Activated naive CD8-positive, alpha-beta T cell (primary cell): ENCODE data around the gene DAB2.
"Not testable (repeated sequence)": the region's sequence is repeated elsewhere in the genome, so short reads cannot be mapped to it uniquely, and the experiment has no call there.

ENCODE experiments used
- H3K27ac Mint-ChIP-seq: one replicate; pipeline ENCODE4 v1.8.0; 2021; ENCODE audit warnings: mixed read lengths
- H3K27me3 Mint-ChIP-seq: one replicate; pipeline ENCODE4 v1.8.0; 2021; ENCODE audit warnings: mixed read lengths
- H3K36me3 Mint-ChIP-seq: one replicate; pipeline ENCODE4 v1.8.0; 2021; ENCODE audit warnings: mixed read lengths
- H3K4me1 Mint-ChIP-seq: one replicate; pipeline ENCODE4 v1.8.0; 2021; ENCODE audit warnings: low read depth, mixed read lengths
- H3K4me3 Mint-ChIP-seq: one replicate; pipeline ENCODE4 v1.8.0; 2021; ENCODE audit warnings: mild to moderate bottlenecking, mixed read lengths
- H3K9me3 Mint-ChIP-seq: one replicate; pipeline ENCODE4 v1.8.0; 2021; ENCODE audit warnings: low read depth, mixed read lengths

DAB2 gene

DNA sequence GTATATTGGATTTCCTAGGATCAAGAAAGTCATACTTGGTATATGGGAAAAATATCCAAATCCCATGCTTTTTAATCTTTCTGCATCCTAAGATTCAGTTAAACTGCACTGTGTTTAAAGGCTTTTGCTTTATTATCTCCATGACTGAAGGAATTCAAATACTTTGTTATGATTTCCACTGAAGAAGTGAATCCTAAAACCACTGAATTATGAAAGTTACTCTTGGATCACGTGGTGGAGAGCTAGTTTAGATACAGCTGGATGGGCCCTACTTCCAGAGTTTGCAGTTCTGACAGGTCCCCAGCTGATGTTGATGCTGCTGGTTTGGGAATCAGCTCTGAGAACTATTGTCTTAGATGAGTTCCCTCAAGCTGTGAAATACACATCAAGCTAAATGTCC, 5.0 kb downstream of the DAB2 start:
- no peak overlapping the region for H3K27ac Mint-ChIP-seq
- H3K9me3 Mint-ChIP-seq, result no peaks in the 10 kb centered on the region
- H3K4me1 Mint-ChIP-seq, result peaks cover 3% of the 10 kb centered on the region
- no peak overlapping the region for H3K4me3 Mint-ChIP-seq
- H3K36me3 Mint-ChIP-seq, result no peaks in the 10 kb centered on the region
- peaks cover 5% of the 10 kb centered on the region for H3K27me3 Mint-ChIP-seq

DNA sequence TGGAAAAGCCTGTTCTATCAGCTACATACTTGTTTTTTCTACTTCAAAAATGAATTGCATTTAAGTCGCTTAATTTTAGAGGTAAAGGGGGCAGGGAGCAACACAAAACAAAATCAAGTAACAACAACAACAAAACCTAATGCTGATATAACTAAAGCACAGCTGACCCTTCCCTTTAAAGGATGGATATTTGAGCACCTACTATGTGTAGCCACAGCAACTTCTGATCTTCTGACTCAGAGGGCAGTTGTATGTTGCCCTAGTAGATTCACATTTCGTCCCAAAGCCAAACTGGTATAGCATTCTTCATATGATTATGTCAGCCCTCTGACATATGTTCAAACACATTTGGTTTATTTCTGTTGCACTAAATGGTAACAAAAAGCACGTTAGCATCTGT, 6.8 kb downstream of the DAB2 start:
- no peak overlapping the region for H3K27ac Mint-ChIP-seq
- no peaks in the 10 kb centered on the region for H3K9me3 Mint-ChIP-seq
- peaks cover 5% of the 10 kb centered on the region for H3K27me3 Mint-ChIP-seq
- no peak overlapping the region for H3K4me3 Mint-ChIP-seq
- H3K36me3 Mint-ChIP-seq, result no peaks in the 10 kb centered on the region
- no peaks in the 10 kb centered on the region for H3K4me1 Mint-ChIP-seq

DNA sequence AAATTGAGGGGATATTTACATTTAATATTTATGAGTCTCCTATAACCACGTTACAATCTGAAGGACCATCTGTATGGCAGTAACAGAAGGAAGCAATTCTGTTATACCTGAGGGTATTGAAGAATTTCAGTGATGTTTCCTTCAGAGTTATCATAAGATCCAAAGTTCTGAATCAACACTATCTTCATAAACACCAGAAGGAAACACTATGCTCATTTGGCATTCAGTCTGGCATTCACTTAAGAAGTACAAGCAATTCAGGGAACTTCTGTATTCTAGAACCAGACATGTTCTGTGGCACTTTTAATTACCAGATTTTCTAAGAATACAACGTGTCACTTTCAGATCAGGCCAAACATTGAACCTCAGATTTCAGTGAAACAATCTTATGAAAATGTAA, 9.6 kb downstream of the DAB2 start:
- Mint-ChIP-seq H3K36me3 (no peaks in the 10 kb centered on the region), H3K27ac (no peak overlapping the region), H3K27me3 (peaks cover 5% of the 10 kb centered on the region), H3K9me3 (no peaks in the 10 kb centered on the region), H3K4me3 (no peak overlapping the region), H3K4me1 (no peaks in the 10 kb centered on the region)

DNA sequence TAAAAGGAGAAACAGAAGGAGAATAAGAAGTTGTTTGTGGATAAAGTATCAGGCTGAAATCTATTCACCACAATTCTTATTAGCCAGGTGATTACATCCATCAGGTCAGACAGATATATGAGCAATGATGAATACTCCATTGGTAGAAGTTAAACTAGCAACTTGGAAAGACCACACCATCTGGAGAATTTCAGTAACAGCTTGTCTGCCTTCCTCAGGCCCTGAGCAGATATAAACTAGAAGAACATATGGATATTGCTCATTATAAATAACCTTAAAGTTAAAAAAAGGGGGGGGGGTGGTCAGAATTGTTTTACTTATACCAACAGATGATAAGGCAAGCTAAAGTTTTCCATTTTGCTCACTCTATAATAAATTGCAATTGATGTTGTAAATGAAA, 10.4 kb downstream of the DAB2 start:
- no peaks in the 10 kb centered on the region for H3K36me3 Mint-ChIP-seq
- no peaks in the 10 kb centered on the region for H3K9me3 Mint-ChIP-seq
- H3K27me3 Mint-ChIP-seq, result peaks cover 5% of the 10 kb centered on the region
- no peaks in the 10 kb centered on the region for H3K4me1 Mint-ChIP-seq
- no peak overlapping the region for H3K4me3 Mint-ChIP-seq
- no peak overlapping the region for H3K27ac Mint-ChIP-seq

DNA sequence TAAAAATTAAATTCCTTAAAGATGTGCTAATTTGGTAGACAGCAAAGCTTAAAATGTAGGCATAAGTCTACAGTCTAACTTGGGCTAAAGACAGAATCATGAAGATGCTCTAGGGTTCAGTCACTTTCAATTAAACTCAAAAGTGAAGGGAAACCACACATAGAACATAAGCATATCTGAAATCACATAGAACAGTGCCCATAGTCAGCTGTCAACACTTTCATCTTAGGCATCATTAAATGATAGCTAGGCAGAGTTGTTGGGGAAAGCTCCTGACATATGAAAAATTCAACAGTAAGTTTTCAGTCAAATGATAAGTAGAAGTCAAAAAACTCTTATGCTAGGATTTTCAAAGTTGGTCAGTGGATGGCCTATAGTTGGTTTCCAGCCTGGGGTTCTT, 11.0 kb downstream of the DAB2 start:
- Mint-ChIP-seq H3K27ac (no peak overlapping the region), H3K27me3 (peaks cover 3% of the 10 kb centered on the region), H3K9me3 (no peaks in the 10 kb centered on the region), H3K4me1 (no peaks in the 10 kb centered on the region), H3K4me3 (no peak overlapping the region), H3K36me3 (no peaks in the 10 kb centered on the region)

DNA sequence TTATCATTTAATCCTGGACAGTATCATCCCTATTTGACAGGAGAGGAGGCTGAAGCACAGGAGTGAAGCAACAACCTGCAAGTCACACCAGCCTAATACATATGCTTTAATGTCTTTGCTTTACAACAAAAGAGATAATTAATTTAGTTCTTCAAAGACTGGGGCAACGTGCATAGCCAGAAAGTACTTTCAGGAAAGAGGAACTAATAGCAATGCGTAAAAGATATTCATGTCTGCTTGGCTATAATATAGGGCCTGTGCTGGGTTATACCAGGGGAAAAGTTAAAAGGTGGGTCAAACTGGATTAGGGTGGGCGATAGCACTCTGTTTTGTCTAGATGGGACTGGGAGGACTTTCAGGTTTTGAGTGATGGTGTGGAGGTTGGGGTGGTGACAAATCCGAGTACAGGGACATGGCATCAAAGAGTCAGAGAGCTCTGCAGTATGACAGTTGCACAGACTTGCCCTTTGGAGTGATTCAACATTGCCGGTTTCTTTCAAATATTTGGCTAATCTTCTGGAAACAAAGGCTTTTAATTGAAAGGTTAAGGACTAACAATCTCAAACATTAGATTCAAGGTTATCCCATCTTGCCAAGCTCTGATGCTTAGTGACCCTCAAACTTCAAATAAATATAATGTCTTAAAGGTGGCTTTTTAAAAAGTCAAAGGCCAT, 11.9 kb downstream of the DAB2 start:
- Mint-ChIP-seq H3K4me1 (no peaks in the 10 kb centered on the region), H3K36me3 (no peaks in the 10 kb centered on the region), H3K27ac (no peak overlapping the region), H3K4me3 (no peak overlapping the region), H3K9me3 (no peaks in the 10 kb centered on the region), H3K27me3 (peaks cover 3% of the 10 kb centered on the region)

DNA sequence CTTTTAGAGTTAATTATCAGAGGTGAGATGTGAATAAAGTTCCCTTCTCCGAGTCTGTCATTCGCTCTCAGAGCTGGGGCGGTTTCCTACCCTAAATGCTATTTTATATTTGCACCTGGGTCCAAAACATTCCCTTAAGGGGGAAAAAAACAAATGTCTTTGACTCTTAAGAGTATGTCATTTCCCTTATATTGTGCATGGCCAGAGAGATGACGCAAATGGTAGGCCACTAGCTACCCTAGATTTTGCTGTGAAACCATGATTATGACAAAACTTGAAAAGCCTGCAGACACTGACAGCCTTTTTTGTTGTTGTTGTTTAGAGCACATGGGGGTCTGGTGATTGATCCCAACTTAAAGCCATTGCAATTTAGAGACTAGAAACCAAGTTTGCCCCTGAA, 12.8 kb downstream of the DAB2 start:
- Mint-ChIP-seq H3K27me3 (peaks cover 6% of the 10 kb centered on the region), H3K36me3 (no peaks in the 10 kb centered on the region), H3K9me3 (no peaks in the 10 kb centered on the region), H3K4me3 (no peak overlapping the region), H3K27ac (no peak overlapping the region), H3K4me1 (no peaks in the 10 kb centered on the region)

DNA sequence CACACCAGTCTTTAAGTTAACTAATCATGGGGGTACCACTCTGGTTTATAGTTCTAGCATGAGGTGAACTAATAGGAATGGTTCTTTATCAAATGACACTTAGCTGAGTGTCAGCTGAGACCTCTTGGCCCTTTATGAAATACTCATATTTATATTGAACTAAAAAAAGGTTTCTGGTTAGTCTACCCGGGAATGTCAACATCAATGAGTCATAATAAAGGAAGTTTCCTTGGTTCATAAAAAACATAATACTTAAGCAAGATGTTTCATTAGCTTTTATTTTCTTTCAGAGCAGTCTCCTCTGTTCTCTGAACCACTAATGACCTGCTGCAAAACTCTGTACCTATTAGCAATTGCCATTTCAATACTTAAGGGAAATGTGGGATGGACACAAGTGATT, 13.7 kb downstream of the DAB2 start:
- Mint-ChIP-seq H3K4me1 (no peaks in the 10 kb centered on the region), H3K4me3 (no peak overlapping the region)

DNA sequence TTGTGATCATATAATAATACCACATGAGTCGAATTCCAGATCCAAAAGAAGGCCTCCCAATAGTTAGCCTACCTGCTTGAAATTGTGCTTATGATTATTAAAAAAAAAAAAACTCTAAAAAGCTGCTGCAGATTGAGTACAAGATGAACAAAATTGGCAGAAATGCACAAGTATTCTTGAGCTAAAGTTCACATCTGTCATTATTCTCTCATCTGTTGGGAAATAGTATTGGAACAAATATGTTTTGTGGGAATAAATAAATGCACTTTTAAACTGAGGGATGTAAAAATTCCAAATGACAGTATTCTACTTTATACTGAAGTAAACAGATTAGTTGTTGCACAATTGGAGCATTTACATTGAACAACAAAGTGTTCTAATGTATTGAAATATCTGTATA, 15.7 kb downstream of the DAB2 start:
- no peaks in the 10 kb centered on the region for H3K4me1 Mint-ChIP-seq
- H3K27ac Mint-ChIP-seq, result no peak overlapping the region
- peaks cover 5% of the 10 kb centered on the region for H3K27me3 Mint-ChIP-seq
- no peaks in the 10 kb centered on the region for H3K9me3 Mint-ChIP-seq
- no peaks in the 10 kb centered on the region for H3K36me3 Mint-ChIP-seq
- H3K4me3 Mint-ChIP-seq, result no peak overlapping the region

More for the DNA sequence above, 13.7 kb downstream of the DAB2 start:
- peaks cover 6% of the 10 kb centered on the region for H3K27me3 Mint-ChIP-seq
- no peaks in the 10 kb centered on the region for H3K36me3 Mint-ChIP-seq
- no peak overlapping the region for H3K27ac Mint-ChIP-seq
- H3K9me3 Mint-ChIP-seq, result no peaks in the 10 kb centered on the region

DNA sequence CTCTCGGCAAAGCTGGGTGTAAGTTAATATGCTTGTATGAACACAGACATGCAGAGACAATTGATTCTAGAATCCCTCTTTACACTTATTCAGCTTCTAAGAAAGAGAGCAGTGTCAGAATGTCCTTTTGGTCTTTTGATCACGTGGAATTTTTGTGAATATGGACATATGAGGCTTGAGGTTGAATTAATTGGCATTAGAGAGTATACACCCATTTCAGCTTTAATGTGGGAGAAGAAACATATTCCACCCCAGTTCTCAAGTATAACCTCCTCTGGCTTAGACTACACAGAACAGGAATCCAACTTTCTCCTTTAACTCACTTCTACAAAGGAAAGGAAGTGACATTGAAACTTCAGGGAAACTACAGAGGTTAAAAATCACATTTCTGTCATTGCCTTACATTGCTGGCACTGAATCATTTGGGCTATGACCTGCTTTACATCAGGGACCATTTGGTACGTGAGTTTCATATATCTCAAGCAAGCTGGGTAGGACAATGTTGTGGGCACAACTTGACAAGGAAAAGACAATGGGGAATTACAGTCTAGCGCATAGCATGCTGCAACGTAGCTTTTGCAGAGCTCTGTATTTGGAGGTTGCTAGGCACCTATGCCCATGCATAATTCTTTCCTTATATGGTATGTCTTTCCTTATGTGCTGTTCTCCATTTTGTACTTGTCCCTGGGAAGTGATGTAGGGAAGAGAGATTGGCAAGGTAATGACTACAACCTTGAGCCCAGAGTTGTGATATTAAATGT, 19.5 kb downstream of the DAB2 start:
- no peaks in the 10 kb centered on the region for H3K36me3 Mint-ChIP-seq
- H3K4me3 Mint-ChIP-seq, result no peak overlapping the region
- H3K27me3 Mint-ChIP-seq, result peaks cover 7% of the 10 kb centered on the region
- H3K9me3 Mint-ChIP-seq, result no peaks in the 10 kb centered on the region
- no peaks in the 10 kb centered on the region for H3K4me1 Mint-ChIP-seq
- no peak overlapping the region for H3K27ac Mint-ChIP-seq

DNA sequence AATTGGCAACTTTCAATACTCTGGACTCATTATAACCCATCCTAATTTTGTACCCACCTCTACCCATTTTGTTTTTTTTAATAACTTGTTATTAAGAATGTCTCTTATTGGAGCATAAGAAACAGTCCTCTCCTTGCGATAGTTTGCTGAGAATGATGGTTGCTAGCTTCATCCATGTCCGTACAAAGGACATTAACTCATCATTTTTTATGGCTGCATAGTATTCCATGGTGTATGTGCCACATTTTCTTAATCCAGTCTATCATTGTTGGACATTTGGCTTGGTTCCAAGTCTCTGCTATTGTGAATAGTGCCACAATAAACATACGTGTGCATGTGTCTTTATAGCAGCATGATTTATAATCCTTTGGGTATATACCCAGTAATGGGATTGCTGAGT, 21.0 kb downstream of the DAB2 start:
- not testable (repeated sequence) for H3K36me3 Mint-ChIP-seq, H3K4me3 Mint-ChIP-seq, H3K27me3 Mint-ChIP-seq, H3K9me3 Mint-ChIP-seq, H3K27ac Mint-ChIP-seq, H3K4me1 Mint-ChIP-seq

DNA sequence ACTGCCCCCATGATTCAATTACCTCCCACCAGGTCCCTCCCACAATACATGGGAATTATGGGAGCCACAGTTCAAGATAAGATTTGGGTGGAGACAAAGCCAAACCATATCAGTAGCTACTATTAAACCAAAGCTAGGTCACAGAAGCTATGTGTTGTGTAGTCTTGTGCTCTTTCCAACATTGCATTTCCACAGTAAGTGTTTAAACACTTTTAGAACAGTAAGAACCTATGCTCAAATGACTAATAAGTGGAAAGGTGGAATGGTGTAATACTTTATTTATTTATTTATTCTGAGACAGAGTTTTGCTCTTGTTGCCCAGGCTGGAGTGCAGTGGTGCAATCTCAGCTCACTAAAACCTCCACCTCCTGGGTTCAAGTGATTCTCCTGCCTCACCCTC, 22.6 kb downstream of the DAB2 start:
- not testable (repeated sequence) for H3K9me3 Mint-ChIP-seq, H3K36me3 Mint-ChIP-seq, H3K4me3 Mint-ChIP-seq, H3K27ac Mint-ChIP-seq, H3K4me1 Mint-ChIP-seq, H3K27me3 Mint-ChIP-seq

DNA sequence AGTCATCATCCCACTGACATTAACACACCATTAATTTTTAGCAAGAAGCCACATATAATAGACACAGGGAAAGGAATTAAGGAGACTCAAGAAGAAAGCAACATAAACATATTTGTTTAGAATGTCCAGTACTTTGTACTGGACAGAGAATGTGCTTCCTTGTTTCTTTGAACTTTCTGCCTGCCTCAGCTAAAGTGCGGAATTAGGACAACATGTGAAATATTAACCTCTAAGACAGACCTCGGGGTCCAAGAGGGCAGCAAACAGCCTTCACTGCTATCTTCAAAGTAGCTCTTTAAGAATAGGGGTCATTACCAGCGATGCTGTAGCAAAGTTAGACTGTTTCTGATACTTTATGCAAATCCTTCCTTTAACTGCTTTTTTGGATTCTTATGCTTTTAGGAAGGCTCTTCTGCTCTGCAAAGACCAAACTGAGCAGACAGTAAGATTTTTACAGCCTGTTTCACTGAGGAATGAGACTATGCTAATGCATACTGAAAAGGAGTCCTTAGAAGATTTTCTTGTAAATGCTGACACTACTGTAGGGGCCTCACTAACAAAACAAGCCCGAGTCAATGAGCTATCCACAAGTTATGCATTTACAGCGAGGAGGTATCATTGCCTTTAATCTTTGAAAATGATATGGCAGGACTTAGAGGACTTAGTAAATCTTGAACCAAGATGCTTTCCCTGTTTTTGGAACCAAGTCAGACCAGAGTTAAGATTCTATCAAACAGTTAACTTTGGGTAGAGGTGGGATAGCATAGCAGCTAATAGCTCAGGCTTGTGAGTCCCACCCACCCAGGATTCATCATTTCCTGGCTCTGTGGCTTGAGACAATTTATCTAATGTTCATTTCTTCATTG, 23.8 kb downstream of the DAB2 start:
- Mint-ChIP-seq H3K4me3 (no peak overlapping the region), H3K4me1 (peaks cover 2% of the 10 kb centered on the region), H3K9me3 (no peaks in the 10 kb centered on the region), H3K36me3 (no peaks in the 10 kb centered on the region), H3K27me3 (peaks cover 4% of the 10 kb centered on the region), H3K27ac (no peak overlapping the region)

DNA sequence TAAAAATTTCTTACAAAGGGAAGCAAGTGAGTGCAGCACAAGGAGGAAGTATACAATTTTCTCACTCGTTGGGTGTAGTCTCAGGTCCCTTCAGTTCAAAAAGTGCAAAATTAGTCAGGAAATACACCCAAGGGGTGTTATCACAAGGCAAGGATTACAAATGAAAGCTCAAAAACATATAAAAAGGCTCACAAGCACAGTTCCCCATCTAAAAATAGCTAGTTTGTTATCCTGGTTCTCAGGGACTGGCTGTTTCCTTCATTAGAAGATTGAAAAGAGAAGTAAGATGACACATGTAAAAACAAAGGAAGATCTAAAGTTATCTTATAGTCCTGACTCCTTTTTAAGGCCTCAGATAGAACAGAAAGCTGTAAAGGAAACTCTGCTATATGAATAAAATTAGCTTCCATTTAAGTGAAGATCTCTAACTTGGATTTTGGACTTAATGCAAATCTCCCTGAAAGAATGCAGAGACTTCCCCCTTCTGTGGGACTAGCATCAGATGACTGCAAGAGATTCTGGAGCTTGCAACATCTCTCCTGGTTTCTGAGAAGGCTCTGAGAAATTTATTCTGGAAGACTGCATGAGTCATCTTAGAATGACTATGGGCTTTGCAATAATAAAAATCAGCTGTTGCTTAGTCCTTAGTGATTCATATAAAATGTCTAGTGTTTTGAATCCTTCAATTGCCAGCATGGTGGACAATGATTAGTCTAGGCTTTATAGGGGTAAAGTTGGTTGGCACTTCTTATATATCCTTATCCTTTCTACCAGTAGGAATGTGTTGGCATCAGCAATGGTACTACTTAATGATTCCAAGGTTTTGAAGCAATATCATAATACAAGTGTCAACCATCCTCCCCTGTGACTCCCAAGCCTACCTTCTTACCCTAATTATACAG, 25.4 kb downstream of the DAB2 start:
- no peaks in the 10 kb centered on the region for H3K9me3 Mint-ChIP-seq
- H3K27ac Mint-ChIP-seq, result no peak overlapping the region
- H3K36me3 Mint-ChIP-seq, result no peaks in the 10 kb centered on the region
- H3K4me1 Mint-ChIP-seq, result peaks cover 2% of the 10 kb centered on the region
- H3K4me3 Mint-ChIP-seq, result no peak overlapping the region
- peaks cover 2% of the 10 kb centered on the region for H3K27me3 Mint-ChIP-seq
